ENCODE results near the gene CYREN. TPM values are rescaled to one million over a fixed set of nuclear protein-coding genes. Genes with fewer than 3 reads are reported as not detected.
A peak's percentile ranks its signal among the peaks of the same experiment; 100 is the strongest.

Gene CYREN
- total and polyA plus RNA-seq, 2 of the 13 experiments (the other 11 are each of a cell fraction or from before 2014, with no cell fraction given) = 20.7 to 60.7 TPM

DNA sequence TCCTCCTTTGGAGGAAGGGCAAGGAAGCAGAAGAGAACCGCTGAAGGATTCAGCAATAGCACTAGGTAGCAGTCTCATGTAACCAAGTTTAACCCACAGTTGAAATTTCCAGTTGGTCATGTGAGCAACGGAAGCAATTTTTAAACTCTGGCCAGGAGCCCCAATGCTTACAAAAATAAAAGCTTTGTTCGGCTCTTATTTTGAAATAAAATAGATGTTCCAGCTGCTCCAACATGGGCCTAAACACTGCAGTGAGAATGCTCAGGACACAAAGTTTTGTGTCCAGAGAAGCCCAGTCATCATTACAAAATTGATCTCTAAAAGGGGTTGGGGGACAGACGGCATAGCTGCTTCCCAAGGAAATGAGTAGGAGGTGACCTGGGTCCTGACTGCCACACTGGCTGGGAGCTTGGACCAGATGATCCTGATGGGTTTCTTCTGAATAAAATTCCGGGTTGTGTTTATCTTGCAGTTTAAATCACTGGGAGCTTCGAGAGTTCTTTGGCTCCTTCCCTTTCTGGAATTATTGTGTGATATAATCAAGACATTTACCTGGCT lies 23.1 kb downstream of the CYREN start:
- H2AFZ ChIP-seq (ENCODE audit: low read length) = no peak overlapping the region
- TF ChIP-seq ZNF703 (CRISPR knock-in tag; IDR thresholded peaks at IDR 0.05; ENCODE audit: borderline replicate concordance) (peak; percentile 58; the same call in 1 of the 2 replicates), KMT2A (CRISPR knock-in tag; IDR thresholded peaks at IDR 0.05) (no peak), ZC3H4 (CRISPR knock-in tag; IDR thresholded peaks at IDR 0.05; ENCODE audit: borderline replicate concordance) (no peak), ATRX (CRISPR knock-in tag; IDR thresholded peaks at IDR 0.05; ENCODE audit: borderline replicate concordance) (no peak), NFYB (CRISPR knock-in tag; IDR thresholded peaks at IDR 0.05) (no peak), NONO (IDR thresholded peaks at IDR 0.05) (no peak), NONO (CRISPR knock-in tag; conservative IDR thresholded peaks at IDR 0.05) (0 out of 2 replicates have a peak, but pooled peaks have one; percentile 3)
- TF ChIP-seq, protein P1, sequence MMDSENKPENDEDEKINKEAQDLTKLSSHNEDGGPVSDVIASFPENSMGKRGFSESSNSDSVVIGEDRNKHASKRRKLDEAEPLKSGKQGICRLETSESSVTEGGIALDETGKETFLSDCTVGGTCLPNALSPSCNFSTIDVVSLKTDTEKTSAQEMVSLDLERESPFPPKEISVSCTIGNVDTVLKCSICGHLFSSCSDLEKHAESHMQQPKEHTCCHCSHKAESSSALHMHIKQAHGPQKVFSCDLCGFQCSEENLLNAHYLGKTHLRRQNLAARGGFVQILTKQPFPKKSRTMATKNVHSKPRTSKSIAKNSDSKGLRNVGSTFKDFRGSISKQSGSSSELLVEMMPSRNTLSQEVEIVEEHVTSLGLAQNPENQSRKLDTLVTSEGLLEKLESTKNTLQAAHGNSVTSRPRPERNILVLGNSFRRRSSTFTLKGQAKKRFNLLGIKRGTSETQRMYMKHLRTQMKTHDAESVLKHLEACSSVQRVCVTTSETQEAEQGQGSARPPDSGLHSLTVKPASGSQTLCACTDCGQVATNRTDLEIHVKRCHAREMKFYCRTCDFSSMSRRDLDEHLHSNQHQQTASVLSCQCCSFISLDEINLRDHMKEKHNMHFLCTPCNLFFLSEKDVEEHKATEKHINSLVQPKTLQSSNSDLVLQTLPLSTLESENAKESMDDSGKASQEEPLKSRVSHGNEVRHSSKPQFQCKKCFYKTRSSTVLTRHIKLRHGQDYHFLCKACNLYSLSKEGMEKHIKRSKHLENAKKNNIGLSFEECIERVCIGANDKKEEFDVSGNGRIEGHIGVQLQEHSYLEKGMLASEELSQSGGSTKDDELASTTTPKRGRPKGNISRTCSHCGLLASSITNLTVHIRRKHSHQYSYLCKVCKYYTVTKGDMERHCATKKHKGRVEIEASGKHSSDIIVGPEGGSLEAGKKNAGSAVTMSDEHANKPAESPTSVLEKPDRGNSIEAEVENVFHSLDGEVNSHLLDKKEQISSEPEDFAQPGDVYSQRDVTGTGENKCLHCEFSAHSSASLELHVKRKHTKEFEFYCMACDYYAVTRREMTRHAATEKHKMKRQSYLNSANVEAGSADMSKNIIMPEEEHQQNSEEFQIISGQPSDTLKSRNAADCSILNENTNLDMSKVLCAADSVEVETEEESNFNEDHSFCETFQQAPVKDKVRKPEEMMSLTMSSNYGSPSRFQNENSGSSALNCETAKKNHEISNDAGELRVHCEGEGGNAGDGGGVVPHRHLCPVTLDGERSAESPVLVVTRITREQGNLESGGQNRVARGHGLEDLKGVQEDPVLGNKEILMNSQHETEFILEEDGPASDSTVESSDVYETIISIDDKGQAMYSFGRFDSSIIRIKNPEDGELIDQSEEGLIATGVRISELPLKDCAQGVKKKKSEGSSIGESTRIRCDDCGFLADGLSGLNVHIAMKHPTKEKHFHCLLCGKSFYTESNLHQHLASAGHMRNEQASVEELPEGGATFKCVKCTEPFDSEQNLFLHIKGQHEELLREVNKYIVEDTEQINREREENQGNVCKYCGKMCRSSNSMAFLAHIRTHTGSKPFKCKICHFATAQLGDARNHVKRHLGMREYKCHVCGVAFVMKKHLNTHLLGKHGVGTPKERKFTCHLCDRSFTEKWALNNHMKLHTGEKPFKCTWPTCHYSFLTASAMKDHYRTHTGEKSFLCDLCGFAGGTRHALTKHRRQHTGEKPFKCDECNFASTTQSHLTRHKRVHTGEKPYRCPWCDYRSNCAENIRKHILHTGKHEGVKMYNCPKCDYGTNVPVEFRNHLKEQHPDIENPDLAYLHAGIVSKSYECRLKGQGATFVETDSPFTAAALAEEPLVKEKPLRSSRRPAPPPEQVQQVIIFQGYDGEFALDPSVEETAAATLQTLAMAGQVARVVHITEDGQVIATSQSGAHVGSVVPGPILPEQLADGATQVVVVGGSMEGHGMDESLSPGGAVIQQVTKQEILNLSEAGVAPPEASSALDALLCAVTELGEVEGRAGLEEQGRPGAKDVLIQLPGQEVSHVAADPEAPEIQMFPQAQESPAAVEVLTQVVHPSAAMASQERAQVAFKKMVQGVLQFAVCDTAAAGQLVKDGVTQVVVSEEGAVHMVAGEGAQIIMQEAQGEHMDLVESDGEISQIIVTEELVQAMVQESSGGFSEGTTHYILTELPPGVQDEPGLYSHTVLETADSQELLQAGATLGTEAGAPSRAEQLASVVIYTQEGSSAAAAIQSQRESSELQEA (CRISPR knock-in tag; IDR thresholded peaks at IDR 0.05; ENCODE audit: not compliant biosample characterization) = no peak
- TF ChIP-seq, protein P2, sequence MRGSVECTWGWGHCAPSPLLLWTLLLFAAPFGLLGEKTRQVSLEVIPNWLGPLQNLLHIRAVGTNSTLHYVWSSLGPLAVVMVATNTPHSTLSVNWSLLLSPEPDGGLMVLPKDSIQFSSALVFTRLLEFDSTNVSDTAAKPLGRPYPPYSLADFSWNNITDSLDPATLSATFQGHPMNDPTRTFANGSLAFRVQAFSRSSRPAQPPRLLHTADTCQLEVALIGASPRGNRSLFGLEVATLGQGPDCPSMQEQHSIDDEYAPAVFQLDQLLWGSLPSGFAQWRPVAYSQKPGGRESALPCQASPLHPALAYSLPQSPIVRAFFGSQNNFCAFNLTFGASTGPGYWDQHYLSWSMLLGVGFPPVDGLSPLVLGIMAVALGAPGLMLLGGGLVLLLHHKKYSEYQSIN (CRISPR knock-in tag; IDR thresholded peaks at IDR 0.05; ENCODE audit: borderline replicate concordance) = no peak
- TF ChIP-seq, protein P3, sequence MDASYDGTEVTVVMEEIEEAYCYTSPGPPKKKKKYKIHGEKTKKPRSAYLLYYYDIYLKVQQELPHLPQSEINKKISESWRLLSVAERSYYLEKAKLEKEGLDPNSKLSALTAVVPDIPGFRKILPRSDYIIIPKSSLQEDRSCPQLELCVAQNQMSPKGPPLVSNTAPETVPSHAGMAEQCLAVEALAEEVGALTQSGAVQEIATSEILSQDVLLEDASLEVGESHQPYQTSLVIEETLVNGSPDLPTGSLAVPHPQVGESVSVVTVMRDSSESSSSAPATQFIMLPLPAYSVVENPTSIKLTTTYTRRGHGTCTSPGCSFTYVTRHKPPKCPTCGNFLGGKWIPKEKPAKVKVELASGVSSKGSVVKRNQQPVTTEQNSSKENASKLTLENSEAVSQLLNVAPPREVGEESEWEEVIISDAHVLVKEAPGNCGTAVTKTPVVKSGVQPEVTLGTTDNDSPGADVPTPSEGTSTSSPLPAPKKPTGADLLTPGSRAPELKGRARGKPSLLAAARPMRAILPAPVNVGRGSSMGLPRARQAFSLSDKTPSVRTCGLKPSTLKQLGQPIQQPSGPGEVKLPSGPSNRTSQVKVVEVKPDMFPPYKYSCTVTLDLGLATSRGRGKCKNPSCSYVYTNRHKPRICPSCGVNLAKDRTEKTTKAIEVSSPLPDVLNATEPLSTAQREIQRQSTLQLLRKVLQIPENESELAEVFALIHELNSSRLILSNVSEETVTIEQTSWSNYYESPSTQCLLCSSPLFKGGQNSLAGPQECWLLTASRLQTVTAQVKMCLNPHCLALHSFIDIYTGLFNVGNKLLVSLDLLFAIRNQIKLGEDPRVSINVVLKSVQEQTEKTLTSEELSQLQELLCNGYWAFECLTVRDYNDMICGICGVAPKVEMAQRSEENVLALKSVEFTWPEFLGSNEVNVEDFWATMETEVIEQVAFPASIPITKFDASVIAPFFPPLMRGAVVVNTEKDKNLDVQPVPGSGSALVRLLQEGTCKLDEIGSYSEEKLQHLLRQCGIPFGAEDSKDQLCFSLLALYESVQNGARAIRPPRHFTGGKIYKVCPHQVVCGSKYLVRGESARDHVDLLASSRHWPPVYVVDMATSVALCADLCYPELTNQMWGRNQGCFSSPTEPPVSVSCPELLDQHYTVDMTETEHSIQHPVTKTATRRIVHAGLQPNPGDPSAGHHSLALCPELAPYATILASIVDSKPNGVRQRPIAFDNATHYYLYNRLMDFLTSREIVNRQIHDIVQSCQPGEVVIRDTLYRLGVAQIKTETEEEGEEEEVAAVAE (CRISPR knock-in tag; IDR thresholded peaks at IDR 0.05; ENCODE audit: borderline replicate concordance) = no peak

More for the DNA sequence above, 23.1 kb downstream of the CYREN start:
- peak overlapping the region; percentile 74 for H3K9ac ChIP-seq (ENCODE audit: insufficient read depth, low read depth, low read length)
- FAIRE-seq (no peak), ATAC-seq (peak; percentile 42), DNase-seq (ENCODE audit: low spot score) (no peak)
- peak overlapping the region; percentile 88 for H3K4me2 ChIP-seq (ENCODE audit: low read depth, low read length)
- H4K20me1 ChIP-seq (ENCODE audit: insufficient read depth, low read length) = no peaks in the 10 kb centered on the region; the same call in 1 of the 2 replicates
- no peaks in the 10 kb centered on the region; a peak in 1 of 5 replicates for H3K27me3 ChIP-seq (ENCODE audit: control insufficient read depth in 1 of 2, insufficient read depth in 2 of 2, low read length in 2 of 2)
- POLR2A ChIA-PET = interaction anchor here (1.0 to 2.9 kb wide), 18 partner anchors 10 to 247 kb away, joined by 3 to 23 read pairs (median 6); partner anchors contain the start of genes AGBL3 and CYREN
- intact Hi-C loops (cut with micrococcal nuclease; ENCODE audit: unreplicated experiment) (loop anchor here (5.0 kb wide), 2 partner anchors 55 to 245 kb away; no protein-coding TSS in a partner anchor), in situ Hi-C loops (cut with HindIII; ENCODE audit: extremely low pct_ligation_motif_present, low pct_unique_long_range_greater_than_20kb) (no loop called here)
- peaks cover 2 to 8% of the 10 kb centered on the region in 2 experiments; a peak in 1 of 5 replicates for H3K36me3 ChIP-seq (replicated peaks in 1 of 2; ENCODE audit: control insufficient read depth in 1 of 2, insufficient read depth in 2 of 2, low read length in 2 of 2)
- H3K9me3 ChIP-seq (ENCODE audit: low read length) = no peaks in the 10 kb centered on the region
- peaks cover 39% of the 10 kb centered on the region for H3K79me2 ChIP-seq (ENCODE audit: insufficient read depth, low read length)
- CTCF ChIA-PET (ENCODE audit: low intra/inter-chr PET ratio, low total read pairs) = no interaction called here
- peaks cover 72% of the 10 kb centered on the region for H3K4me1 ChIP-seq (ENCODE audit: insufficient read depth, low read length)
- H3K4me3 ChIP-seq (replicated peaks in 1 of 3; ENCODE audit: insufficient read depth in 1 of 3, low read depth in 2 of 3, low read length in 3 of 3) = peak overlapping the region; percentile 58 to 71 (median 67)
- WGBS (ENCODE audit: low lambda C conversion rate) = 4% methylated on average over 6 of the region's 6 CpGs
- TSS peak; percentile 86 for BruUV-seq (replicated peaks)
- peak overlapping the region; percentile 84 for H3K27ac ChIP-seq (ENCODE audit: extremely low read length, insufficient read depth, low read length)
